Measurements from ENCODE around the gene E2F8. TPM values are rescaled to one million over a fixed set of nuclear protein-coding genes. Genes with fewer than 3 reads are reported as not detected.

The E2F8 gene
- 3.6 TPM for total RNA-seq
- long read RNA-seq, partial matches to known transcripts: 0 of 4 reads
- long read RNA-seq, other reads (novel, unspliced or antisense): 2 of 4 reads

DNA sequence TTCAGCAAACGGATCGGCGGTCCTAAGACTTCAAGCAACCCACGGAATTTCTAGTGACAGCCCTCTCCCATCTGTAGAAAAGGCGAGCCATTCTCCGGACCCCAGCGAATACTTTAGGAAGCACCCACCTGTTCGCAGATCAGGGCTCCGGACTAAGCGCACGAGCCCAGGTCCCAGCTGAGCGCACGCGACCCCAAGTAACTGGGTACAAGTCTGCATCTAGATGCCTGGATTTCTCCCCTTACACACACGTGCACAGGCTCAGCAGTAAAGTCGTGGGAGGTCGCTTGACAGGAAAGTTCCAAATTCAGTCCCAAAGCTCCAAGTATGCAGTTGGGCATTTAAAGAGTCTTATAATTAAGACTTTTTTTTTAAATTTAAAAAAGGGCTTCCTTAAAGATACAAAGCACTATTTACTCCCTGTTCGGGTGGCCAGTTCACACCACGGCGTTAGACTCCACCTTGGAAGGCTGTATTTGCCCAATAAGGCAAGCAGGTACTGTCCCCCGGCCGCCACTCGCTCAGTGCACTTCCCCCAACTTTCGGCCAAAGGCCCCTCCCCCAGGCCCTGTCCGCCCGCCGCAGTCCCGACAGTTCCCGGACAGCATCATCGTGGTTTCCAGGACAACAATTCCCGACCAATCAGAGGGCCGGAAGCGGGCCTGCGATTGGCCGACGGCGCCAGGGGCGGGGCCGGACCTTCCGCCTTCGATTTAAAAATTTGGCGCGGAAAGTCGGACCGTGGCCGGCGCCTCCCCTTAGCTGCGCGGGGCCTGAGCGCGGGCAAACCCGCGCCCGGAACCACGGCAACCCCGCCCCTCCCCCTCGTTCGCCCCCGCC lies at the start of gene E2F8:
Gene E2F8 (minus strand): TSS at position 526 of the 840 bp plus-strand sequence. CDS start 824 bp downstream, outside the sequence.
- intact Hi-C loops (cut with micrococcal nuclease): no loop called here
- H3K36me3 ChIP-seq: no peaks in the 10 kb centered on the region
- H3K4me1 ChIP-seq: peaks cover 45% of the 10 kb centered on the region
- DNase-seq: peak; percentile 91
- H3K27me3 ChIP-seq (ENCODE audit: low read depth): peaks cover 45% of the 10 kb centered on the region
- H3K4me3 ChIP-seq: peak within 1 kb of the TSS; percentile 87
- H3K27ac ChIP-seq (replicated peaks): peak within 1 kb of the TSS; percentile 53
- no peaks in the 10 kb centered on the region for H3K9me3 ChIP-seq (replicated peaks)
- no peak for TF ChIP-seq CTCF (IDR thresholded peaks at IDR 0.05; ENCODE audit: borderline replicate concordance)

DNA sequence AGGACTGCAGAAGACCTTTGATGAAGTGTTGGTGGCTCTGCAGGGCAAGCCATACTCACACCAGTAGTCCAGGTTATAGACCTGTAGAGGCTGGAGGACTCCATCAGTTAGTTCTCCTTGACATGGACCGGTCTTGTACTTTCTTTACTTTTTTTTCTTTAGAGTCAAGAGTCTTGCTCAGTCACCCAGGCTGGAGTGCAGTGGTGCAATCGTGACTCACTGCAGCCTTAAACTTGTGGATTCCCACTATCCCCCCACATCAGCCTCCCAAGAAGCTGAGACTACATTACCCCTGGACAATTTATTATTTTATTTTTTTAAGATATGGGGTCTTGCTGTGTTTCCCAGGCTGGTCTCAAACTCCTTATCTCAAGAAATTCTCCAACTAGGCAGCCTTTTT lies 49.6 kb upstream of the E2F8 start:
- intact Hi-C loops (cut with micrococcal nuclease): no loop called here

GRCh38 chr11:19288256-19288655 lies 47.5 kb upstream of the E2F8 start:
- TF ChIP-seq CTCF (IDR thresholded peaks at IDR 0.05; ENCODE audit: borderline replicate concordance): no peak
- no peaks in the 10 kb centered on the region for H3K36me3 ChIP-seq
- no peak for DNase-seq
- no peaks in the 10 kb centered on the region for H3K27me3 ChIP-seq (ENCODE audit: low read depth)
- H3K4me1 ChIP-seq: no peaks in the 10 kb centered on the region
- intact Hi-C loops (cut with micrococcal nuclease): no loop called here
- H3K4me3 ChIP-seq: no peak overlapping the region
- no peak overlapping the region for H3K27ac ChIP-seq (replicated peaks)
- no peaks in the 10 kb centered on the region for H3K9me3 ChIP-seq (replicated peaks)

More for the DNA sequence above, 49.6 kb upstream of the E2F8 start:
- H3K4me3 ChIP-seq: no peak overlapping the region
- H3K4me1 ChIP-seq: no peaks in the 10 kb centered on the region
- peaks cover 5% of the 10 kb centered on the region for H3K27me3 ChIP-seq (ENCODE audit: low read depth)
- H3K9me3 ChIP-seq (replicated peaks): no peaks in the 10 kb centered on the region
- H3K27ac ChIP-seq (replicated peaks): no peak overlapping the region
- H3K36me3 ChIP-seq: no peaks in the 10 kb centered on the region
- no peak for DNase-seq
- TF ChIP-seq CTCF (IDR thresholded peaks at IDR 0.05; ENCODE audit: borderline replicate concordance): no peak

DNA sequence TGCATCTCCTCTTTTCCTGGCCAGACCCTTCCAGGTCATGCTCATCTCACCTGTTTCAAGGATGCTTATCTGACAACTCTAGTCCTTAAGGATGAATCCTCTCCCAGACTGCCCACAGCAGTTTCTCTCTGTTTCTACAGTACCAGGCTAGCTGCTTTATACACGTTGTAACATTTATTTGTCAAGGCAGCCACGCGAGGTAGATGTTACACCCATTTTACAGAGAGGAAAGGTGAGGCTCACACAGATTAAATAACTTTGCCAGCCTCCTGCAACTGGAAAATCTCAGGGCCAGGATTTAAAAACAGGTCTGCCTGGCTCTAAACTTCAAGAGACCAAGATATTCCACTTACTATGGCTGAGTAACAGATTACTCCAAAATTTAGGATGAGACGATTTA lies 45.7 kb upstream of the E2F8 start:
- Histone ChIP-seq H3K27ac (replicated peaks) (no peak overlapping the region), H3K4me1 (no peaks in the 10 kb centered on the region), H3K27me3 (ENCODE audit: low read depth) (no peaks in the 10 kb centered on the region), H3K9me3 (replicated peaks) (no peaks in the 10 kb centered on the region), H3K36me3 (no peaks in the 10 kb centered on the region), H3K4me3 (no peak overlapping the region)
- TF ChIP-seq CTCF (IDR thresholded peaks at IDR 0.05; ENCODE audit: borderline replicate concordance): no peak
- no peak for DNase-seq
- intact Hi-C loops (cut with micrococcal nuclease): no loop called here

DNA sequence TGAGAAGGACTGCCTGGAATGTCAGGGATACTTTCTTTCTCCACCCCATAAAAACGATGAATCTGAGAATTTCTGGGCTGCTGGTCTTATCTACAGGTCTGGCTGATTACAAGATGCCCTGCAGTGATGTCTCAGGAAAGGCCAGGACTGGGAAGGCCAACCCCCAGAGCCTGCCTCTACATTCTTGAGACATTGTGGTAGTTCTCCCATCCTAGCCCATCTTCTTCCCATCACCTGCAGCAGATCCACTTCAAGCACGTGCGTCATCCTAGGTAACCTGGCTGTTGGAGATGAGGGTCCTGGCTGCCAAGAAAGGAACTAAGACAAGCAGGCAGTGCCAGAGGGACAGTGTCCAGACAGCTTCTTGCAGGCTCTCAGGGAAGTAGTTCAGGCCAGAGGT lies 44.1 kb upstream of the E2F8 start:
- intact Hi-C loops (cut with micrococcal nuclease): no loop called here
- H3K4me1 ChIP-seq: no peaks in the 10 kb centered on the region
- no peak for DNase-seq
- H3K36me3 ChIP-seq: no peaks in the 10 kb centered on the region
- no peak overlapping the region for H3K27ac ChIP-seq (replicated peaks)
- H3K9me3 ChIP-seq (replicated peaks): no peaks in the 10 kb centered on the region
- TF ChIP-seq CTCF (IDR thresholded peaks at IDR 0.05; ENCODE audit: borderline replicate concordance): no peak
- no peaks in the 10 kb centered on the region for H3K27me3 ChIP-seq (ENCODE audit: low read depth)
- H3K4me3 ChIP-seq: no peak overlapping the region
